KG1 (cell line): ENCODE results near the gene RLBP1.

Source experiments
- DNase-seq: peaks from one replicate; lab custom pipeline; 2025; lab: John Stamatoyannopoulos, UW

Gene RLBP1

DNA sequence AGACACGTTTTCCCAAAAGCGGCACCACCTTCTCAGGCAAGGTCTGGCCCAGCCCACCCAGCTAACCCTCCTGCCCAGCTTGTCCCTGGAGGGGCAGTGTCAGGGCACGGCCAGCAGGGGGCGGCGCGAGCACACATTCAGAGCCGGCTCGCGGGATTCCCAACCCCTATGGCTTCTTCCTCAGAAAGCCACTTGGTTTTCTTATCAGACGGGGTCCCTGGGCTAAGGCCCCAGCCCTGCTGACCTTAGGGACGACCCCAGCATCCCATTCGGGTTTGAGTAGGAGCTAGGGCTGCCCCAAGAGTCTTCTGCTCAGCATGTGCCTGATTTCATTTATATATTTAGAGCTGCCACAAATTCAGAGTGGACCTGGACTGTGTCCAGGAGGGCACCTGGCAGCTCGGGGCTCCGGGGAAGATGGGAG is 14.5 kb downstream of the RLBP1 start:
- peak; percentile 41 for DNase-seq

- DNase-seq, result no peak
Observed at GRCh38 chr15:89205991-89206585, 15.3 kb downstream of the RLBP1 start.

- peak; percentile 11 for DNase-seq
Observed at GRCh38 chr15:89203705-89204273, 17.6 kb downstream of the RLBP1 start.

DNA sequence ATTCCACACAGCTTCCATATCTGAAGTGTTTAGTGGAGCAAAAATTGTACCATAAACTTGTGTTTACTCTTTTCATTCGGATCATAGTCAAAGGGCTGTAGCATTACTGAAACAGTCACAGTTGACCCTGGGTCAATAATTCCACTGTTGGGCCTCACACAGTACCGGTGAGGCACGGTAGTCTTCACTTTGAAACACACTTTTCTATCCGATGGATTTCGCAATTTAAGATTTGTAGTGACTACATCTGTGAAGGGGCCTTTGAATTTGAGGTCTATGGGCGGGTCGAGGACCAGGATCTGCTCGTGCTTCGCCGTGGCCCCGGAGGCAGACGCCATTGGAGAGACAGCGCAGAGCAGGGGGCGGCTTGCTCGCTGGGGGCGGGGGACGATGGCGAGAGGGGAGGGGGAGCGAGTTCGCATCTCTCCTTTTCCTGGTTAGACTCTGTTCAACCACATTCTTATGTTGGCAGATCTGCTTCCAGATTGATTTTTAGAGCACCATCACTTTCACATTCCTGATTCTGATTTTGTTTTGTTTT is 19.8 kb downstream of the RLBP1 start:
- DNase-seq, result no peak

- DNase-seq, result no peak
Observed at GRCh38 chr15:89200182-89200581, 21.2 kb downstream of the RLBP1 start.

DNA sequence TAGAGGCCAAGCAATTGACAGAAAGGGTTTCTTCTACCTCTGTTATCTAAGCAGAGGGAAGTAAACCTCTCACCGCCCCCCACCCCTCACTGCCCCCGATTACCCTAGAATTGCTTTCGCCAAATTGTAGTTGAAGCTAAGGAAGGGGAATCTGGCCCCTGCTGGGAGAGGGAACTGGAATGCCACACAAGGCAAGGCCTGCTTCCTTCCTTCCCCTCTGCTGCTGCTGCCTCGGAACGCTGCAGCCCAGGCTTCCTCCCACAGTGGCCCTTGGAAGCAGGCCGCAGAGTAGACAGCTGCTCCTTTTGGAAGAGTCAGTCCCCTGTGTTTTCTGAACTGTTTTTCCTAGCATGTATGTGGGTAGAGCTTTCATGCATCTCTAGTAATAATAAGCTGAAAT is 21.6 kb downstream of the RLBP1 start:
- DNase-seq, result no peak

DNA sequence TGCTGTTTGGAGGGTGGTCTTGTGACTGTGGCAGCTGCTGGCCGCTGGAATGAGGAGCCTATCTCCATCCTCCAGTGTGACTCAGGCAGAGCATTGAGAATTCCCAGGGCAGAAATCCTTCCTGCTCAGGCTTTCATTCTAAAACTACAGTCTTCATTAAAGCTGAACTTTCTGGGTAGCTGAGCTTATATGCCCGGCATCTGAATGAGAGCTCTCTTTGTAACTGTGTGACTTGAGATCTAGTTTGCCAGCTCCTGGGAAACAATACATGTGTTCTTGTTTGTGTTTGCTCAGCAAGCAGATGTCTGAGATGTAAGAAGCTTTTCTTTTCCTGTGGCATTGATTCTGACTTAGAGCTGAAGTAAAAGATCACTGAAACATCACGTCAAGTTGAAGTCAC is 22.4 kb downstream of the RLBP1 start:
- no peak for DNase-seq

- DNase-seq, result no peak
Observed at GRCh38 chr15:89198196-89198595, 23.2 kb downstream of the RLBP1 start.

- no peak for DNase-seq
Observed at GRCh38 chr15:89197503-89197971, 23.8 kb downstream of the RLBP1 start.

DNA sequence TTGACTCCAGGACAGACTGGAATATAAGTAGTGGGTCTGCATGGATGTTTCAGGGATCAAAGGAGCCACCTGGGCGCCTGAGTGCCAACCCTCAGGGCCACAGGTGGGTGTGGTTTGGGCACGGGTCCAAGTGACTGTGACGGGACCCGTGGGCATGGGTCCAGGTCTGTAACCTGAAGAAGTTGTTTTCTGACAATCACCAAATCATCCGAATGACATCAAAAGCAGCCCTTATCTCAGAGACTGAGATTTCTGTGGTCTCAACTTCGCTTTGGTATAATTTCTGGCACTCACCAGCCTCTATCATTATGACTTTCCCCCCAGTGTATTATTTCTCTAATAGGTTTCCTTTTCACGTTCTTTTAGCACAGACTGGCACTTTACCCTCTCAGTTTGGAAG is 24.4 kb downstream of the RLBP1 start:
- no peak for DNase-seq

DNA sequence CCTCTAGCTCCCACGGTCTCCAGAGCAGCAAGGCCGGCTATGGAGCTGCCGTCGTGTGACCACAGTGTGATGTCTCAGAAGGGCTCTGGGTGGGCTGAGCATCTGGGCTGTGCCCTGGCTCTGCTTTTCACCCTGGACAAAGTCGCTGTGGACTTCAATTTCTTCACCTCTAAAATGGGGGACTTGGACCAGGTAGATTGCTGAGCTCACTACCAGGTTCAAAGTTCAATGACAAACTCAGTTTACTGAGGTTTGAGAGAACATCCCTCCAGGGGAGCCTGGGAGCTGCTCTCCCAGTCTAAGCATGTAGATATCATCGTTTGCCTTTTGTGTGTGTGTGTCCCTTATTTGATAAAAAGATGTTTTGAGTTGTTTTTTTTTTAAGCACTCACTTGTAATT is 25.1 kb downstream of the RLBP1 start:
- no peak for DNase-seq

- no peak for DNase-seq
Observed at GRCh38 chr15:89195836-89196235, 25.5 kb downstream of the RLBP1 start.

DNA sequence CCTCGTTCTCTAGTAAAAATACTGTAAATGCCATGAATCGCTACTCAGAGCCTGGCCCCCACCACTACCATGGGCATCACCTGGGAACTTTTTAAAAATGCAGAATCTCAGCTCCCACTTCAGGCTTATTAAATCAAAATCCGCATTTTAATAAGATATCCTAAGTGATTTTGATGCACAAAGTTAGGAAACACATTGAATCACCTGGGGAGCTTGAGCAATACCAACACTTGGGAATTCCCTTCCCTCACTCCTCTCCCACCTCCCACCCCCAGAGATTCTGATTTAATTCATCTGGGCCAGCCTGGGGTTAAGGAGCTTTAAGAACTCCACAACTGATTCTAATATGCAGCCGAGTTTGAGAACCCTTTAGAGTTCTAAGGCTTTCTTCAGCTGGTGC is 26.8 kb downstream of the RLBP1 start:
- no peak for DNase-seq

DNA sequence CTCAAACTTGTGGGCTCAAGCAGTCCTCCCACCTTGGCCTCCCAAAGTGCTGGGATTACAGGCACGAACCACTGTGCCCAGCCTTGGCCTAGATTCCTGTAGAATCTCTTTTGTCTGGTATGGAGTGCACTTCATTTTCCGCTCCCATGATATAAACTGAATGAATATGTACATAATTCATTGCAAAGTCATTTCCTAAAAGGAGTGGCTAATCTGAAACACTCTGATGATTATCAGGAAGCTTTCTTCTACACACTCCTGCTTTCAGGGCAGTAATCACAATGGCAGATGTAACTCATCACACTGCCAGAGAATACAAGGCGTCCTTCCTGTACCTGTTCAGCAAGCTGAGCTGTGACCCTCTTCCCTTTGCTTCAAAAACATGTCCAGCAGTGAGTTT is 28.6 kb downstream of the RLBP1 start:
- no peak for DNase-seq

- DNase-seq, result no peak
Observed at GRCh38 chr15:89192136-89192535, 29.2 kb downstream of the RLBP1 start.

DNA sequence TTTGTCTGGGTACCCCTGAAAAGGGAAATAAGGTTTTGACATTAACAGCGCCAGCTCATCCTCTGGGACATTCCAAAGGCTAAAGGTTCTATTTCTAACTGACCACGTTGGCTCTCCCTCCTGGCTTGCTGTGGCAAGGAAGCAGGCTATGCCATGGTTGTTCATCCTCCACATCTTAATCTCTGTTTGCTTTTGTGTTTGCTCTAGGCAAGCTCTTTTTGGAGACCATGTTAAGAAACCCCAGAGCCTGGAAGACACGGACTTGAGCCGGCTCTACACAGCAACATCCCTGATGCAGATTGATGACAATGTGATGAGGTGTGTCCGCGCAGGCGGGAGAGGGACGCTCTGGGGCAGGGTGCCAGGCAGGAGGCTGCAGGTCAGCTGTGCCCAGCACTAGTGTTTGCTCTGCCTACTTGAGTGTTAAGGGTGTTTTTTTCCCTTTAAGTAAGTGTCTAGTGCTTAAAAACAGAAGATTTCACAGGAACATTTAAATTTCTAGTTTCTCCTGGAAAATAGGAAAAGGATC is 33.3 kb downstream of the RLBP1 start:
- no peak for DNase-seq

DNA sequence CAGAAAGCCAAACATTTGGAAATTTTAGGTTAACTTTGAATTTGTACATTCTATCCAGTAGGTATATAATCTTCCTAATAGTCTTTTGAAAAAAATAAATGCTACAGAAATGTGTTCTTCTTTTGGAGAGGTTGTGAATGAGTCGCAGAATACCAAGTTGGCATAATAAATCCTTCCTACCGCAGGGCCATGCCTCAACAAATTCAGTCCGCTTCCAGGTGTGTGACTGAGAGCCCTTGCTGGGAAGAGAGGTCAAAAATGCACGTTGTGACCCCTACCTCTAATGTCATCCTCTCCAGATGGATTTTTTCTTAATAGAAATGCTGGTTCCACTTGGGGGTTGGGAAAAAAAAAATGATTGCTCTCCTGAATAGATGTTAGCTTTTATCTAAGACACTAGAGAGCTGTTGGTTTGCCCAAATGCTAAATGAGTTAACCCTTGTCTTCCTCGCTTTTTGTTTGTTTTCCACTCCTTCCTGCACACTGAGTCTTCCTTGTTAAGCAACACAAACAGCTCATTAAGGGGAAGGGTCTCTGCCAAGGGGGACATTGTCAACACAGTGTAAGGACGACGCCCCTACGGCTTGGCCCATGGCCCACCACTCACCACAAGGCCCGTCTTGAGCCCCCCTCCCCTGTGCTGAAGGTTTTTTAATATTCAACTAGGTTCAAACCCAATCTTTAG is 33.9 kb downstream of the RLBP1 start:
- DNase-seq, result no peak

DNA sequence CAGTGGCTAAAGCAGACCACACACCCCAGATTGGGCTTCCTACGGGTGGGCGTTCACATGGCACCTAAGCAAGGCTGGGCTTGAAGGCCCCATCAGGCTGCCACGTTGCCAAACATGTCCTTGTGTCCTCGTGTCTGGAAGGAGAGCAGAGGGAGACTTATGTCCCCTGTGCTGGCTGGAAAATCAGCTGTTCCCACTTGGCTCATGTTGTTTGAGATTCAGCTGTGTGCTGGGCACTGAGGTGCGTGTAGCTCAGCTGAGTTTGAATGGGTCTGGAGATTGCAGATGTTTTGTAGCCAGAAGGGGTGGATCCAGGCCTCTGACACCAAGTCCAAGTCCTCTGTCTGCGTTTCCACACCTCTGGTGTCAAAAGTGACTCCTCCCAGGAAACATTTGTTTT is 34.6 kb downstream of the RLBP1 start:
- no peak for DNase-seq

- no peak for DNase-seq
Observed at GRCh38 chr15:89184886-89185526, 36.4 kb downstream of the RLBP1 start.

- DNase-seq, result no peak
Observed at GRCh38 chr15:89184357-89184756, 37.0 kb downstream of the RLBP1 start.

DNA sequence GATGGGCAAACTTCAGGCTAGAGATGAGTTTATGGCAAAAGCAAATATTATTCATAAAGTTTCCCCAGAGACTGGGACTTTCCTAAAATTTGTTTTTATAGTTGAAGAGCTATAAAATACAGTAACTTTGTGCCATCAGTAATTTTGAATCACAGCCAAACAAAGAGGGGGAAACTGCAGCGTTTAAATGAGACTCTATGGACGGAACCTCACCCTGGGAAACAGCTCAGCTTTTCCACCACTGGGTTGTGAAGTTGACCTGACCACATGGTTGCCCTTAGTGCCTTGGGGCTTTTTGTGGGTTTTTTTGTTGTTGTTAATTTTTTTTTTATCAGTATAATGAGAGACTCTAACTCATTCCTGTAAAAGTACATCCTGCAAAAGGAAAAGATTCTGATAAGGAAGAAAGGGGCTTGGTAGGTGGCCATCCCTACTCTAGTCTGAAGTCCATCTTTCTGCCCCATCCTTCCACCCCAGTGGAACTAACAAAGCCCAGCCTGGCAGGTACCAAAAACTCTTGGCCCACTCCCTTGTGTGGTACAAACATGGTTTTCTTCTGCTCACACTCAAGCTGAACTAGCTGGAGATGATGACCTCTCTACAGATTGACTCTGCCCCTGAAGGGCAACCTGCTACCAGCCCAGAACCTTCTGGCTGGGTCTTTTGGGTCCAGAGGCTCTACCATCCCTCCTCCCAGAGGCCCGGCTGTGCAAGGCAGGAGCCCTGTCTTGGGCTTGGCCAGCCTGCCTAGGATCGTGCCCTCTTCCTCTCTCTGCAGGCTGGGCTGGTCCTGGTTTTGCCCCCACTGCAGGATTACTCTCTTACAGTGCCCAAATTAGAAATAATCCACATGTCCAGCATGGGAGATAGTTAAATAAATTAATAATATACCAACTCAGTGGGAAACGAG is 41.2 kb downstream of the RLBP1 start:
- no peak for DNase-seq
